Esophagus squamous epithelium (tissue), 5 donors: ENCODE results near the gene ADPRHL1. TPM values are rescaled to one million over a fixed set of nuclear protein-coding genes. Genes with fewer than 3 reads are reported as not detected.

Experiments used
- DNase-seq: peaks from one replicate; lab custom pipeline; 2025; lab: John Stamatoyannopoulos, UW
- H3K27ac ChIP-seq, 4 donors: fragments of 200-600 bp; sonication (generic); one replicate each; pipeline ENCODE4 v1.5.1; 2016 to 2019; ENCODE audit warnings: mild to moderate bottlenecking in 1 of 4
- H3K27me3 ChIP-seq, 4 donors: fragments of 200-600 bp; sonication (generic); 1 replicate in 3 of 4; 2 replicates in 1 of 4; pipeline versions ENCODE4 v1.5.1 to v1.6.0; 2017 to 2021; ENCODE audit warnings: antibody characterized with exemption in 1 of 4
- H3K36me3 ChIP-seq, 3 donors: fragments of 200-600 bp; sonication (generic); one replicate each; pipeline ENCODE4 v1.5.1; 2016 to 2019
- H3K4me1 ChIP-seq, 3 donors: fragments of 200-600 bp; sonication (generic); one replicate each; pipeline ENCODE4 v1.5.1; 2017 to 2019
- H3K4me3 ChIP-seq, 4 donors: fragments of 200-600 bp; sonication (generic); 1 replicate in 3 of 4; 2 replicates in 1 of 4; pipeline ENCODE4 v1.5.1; 2016 to 2019; ENCODE audit warnings: mild to moderate bottlenecking in 2 of 4, moderate library complexity in 1 of 4
- H3K9me3 ChIP-seq, 3 donors: fragments of 200-600 bp; sonication (generic); one replicate each; pipeline ENCODE4 v1.5.1; 2016 to 2019
- CTCF ChIP-seq, 6 experiments: fragments of 450-650 bp in 4 of 6; fragments of 200-600 bp in 2 of 6; sonication (generic) in 2 of 6; IDR thresholded peaks; one replicate each; pipeline ENCODE4 v1.5.1; 2016 to 2019; ENCODE audit warnings: antibody characterized with exemption in 6 of 6, mild to moderate bottlenecking in 4 of 6, moderate library complexity in 4 of 6
- POLR2A ChIP-seq, 4 donors: fragments of 450-650 bp; IDR thresholded peaks; one replicate each; pipeline ENCODE4 v1.6.1; 2017; ENCODE audit warnings: antibody characterized with exemption in 4 of 4, mild to moderate bottlenecking in 4 of 4, moderate library complexity in 3 of 4
- WGBS, 2 donors: methylation state at CpG; one replicate each; pipeline ENCODE4 v1.1.5; 2018; 5-methylcytosine and 5-hydroxymethylcytosine counted together
- intact Hi-C: fragments of 100-400 bp; cut with DNase I; formaldehyde crosslinking; loops from one replicate; pipeline ENCODE4 v1.15.0; 2022
- total RNA-seq, 4 donors: library from RNA; depleted of rRNA; stranded (reverse); fragments of >200 nt; gene quantifications; one replicate each; pipeline ENCODE4 v1.1.0, GENCODE V29; 2016
- donor health status: DM: yes; HTN: yes; CAD: no.

Gene ADPRHL1
- 1 to 10 TPM in 3 of 4 donors, under 1 TPM in 1; 0.31 to 3.5 (median 2.2) TPM for total RNA-seq

- intact Hi-C loops: no loop called here
- DNase-seq: no peak
- 69 to 85% methylated on average over 25 to 35 of the region's 45 CpGs for WGBS, 2 donors
- no peaks in the 10 kb centered on the region for H3K27me3 ChIP-seq
- no peak for TF ChIP-seq POLR2A (IDR thresholded peaks at IDR 0.05)
- TF ChIP-seq CTCF (IDR thresholded peaks at IDR 0.05): no peak
- no peak within 1 kb of the TSS for H3K4me3 ChIP-seq
- H3K36me3 ChIP-seq: peaks cover 7 to 52% (median 7%) of the 10 kb centered on the region in 3 donors
- H3K27ac ChIP-seq: no peak within 1 kb of the TSS
- H3K4me1 ChIP-seq: peaks cover 0 to 19% (median 6%) of the 10 kb centered on the region in 3 donors
- H3K9me3 ChIP-seq: no peaks in the 10 kb centered on the region
Observed at GRCh38 chr13:113452942-113453901, at the start of gene ADPRHL1. ADPRHL1 (minus strand) TSS chr13:113453488; CDS start chr13:113453437, 51 bp downstream.

DNA sequence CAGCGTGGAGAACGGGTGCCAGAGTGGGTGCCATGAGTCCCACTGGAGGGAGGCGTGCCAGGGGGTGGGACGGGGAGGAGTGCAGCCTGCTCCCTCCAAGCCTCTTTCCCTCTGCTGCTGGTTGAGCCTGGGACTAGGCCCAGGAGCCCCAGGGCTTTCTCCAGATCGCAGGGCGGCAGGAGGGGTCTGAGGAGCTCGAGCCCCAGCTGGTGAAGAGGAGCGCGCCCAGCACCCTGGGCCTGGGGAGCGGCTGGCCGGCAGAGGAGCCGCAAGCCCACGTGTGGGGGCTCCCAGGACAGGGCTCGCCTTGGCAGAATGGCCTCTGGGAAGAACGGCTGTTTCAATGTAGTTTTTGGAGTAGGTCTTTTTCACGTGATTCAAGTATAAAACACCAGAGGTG, 49.4 kb upstream of the ADPRHL1 start:
- intact Hi-C loops: no loop called here
- TF ChIP-seq CTCF (IDR thresholded peaks at IDR 0.05) (no peak), POLR2A (IDR thresholded peaks at IDR 0.05) (no peak)
- Histone ChIP-seq H3K36me3 (peaks cover 6 to 100% (median 46%) of the 10 kb centered on the region in 3 donors), H3K4me3 (no peak overlapping the region), H3K27me3 (no peaks in the 10 kb centered on the region), H3K9me3 (no peaks in the 10 kb centered on the region), H3K27ac (no peak overlapping the region), H3K4me1 (no peaks in the 10 kb centered on the region)
- WGBS, 2 donors: 87 to 95% methylated on average over 7 to 13 of the region's 16 CpGs
- DNase-seq: no peak

DNA sequence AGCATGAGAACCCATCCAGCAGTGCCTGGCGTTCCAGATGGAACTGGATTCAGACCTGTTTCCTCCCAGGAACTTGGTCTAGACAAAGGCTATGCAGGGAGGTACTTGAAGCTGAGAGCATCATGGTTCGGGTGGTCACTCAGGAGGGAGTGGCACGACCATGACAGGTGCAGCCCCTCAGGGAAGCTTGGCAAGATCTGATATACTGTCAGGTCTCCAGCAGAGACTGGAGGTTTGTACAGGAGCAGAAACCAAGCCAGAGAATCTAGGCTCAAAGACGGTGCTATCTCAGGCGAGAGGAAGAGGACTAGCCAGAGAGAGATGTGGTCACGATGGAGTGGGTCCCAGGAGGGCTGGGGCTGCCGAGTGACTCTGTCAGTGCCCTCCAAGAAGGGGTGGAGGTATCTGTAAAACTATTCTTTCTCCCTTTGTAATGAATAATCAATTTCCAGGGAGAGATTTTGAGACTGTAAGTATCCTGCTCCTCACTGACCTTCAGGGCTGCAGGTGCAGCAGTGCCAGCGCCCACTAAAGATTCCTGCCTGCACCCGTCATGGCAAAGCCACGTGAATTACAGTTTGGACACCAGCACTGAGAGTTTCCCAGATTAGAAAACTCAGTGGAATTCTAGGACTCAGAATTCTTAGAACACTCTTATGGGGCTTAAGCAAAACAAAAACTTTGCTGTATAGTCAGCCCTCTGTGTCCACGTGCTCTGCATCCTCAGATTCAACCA, 47.4 kb upstream of the ADPRHL1 start:
- Histone ChIP-seq H3K27me3 (no peaks in the 10 kb centered on the region), H3K27ac (no peak overlapping the region), H3K4me3 (no peak overlapping the region), H3K36me3 (peaks cover 10 to 100% (median 53%) of the 10 kb centered on the region in 3 donors), H3K4me1 (peaks cover 0 to 13% (median 0%) of the 10 kb centered on the region in 3 donors), H3K9me3 (no peaks in the 10 kb centered on the region)
- DNase-seq: no peak
- TF ChIP-seq CTCF (IDR thresholded peaks at IDR 0.05) (no peak), POLR2A (IDR thresholded peaks at IDR 0.05) (no peak)
- 90 to 91% methylated on average over 10 of the region's 11 CpGs for WGBS, 2 donors
- intact Hi-C loops: no loop called here

- Histone ChIP-seq H3K4me1 (peaks cover 0 to 21% (median 0%) of the 10 kb centered on the region in 3 donors), H3K36me3 (peaks cover 12 to 100% (median 57%) of the 10 kb centered on the region in 3 donors), H3K27me3 (no peaks in the 10 kb centered on the region), H3K9me3 (no peaks in the 10 kb centered on the region), H3K27ac (no peak overlapping the region), H3K4me3 (no peak overlapping the region)
- TF ChIP-seq CTCF (IDR thresholded peaks at IDR 0.05): no peak
- no peak for TF ChIP-seq POLR2A (IDR thresholded peaks at IDR 0.05)
- DNase-seq: no peak
- WGBS, 2 donors: 79 to 84% methylated on average over 4 of the region's 4 CpGs
- intact Hi-C loops: no loop called here
Observed at GRCh38 chr13:113499936-113500335, 46.6 kb upstream of the ADPRHL1 start.
